ENCODE results near the gene CYP27B1. TPM values are rescaled to one million over a fixed set of nuclear protein-coding genes. Genes with fewer than 3 reads are reported as not detected.

Gene CYP27B1
- total and polyA plus RNA-seq, 9 of the 15 experiments (the other 6 are each of a cell fraction or from before 2014, with no cell fraction given), result 0.18 to 4.2 (median 1.8) TPM

- 80% methylated on average over 7 of the region's 7 CpGs for WGBS (ENCODE audit: insufficient coverage, low coverage, missing lambda C conversion rate)
- TF ChIP-seq ETS2 (tag; IDR thresholded peaks at IDR 0.05; ENCODE audit: borderline replicate concordance, poor library complexity, severe bottlenecking) (no peak), THRB (CRISPR knock-in tag; conservative IDR thresholded peaks at IDR 0.05) (no peak), XRCC5 (IDR thresholded peaks at IDR 0.05; ENCODE audit: low read depth, low read length) (no peak), SLC30A9 (CRISPR knock-in tag; IDR thresholded peaks at IDR 0.05) (no peak), RBFOX2 (IDR thresholded peaks at IDR 0.05; ENCODE audit: low read depth, low read length) (no peak), YBX1 (IDR thresholded peaks at IDR 0.05) (no peak), PBX2 (CRISPR knock-in tag; IDR thresholded peaks at IDR 0.05; ENCODE audit: low read depth) (no peak), PBX2 (tag; conservative IDR thresholded peaks at IDR 0.05; ENCODE audit: low read depth) (no peak), MTA3 (IDR thresholded peaks at IDR 0.05; ENCODE audit: borderline replicate concordance) (no peak), SRSF7 (optimal IDR thresholded peaks at IDR 0.05; ENCODE audit: low read depth, low read length) (no peak), E2F6 (IDR thresholded peaks at IDR 0.05; ENCODE audit: borderline replicate concordance in 1 of 2, extremely low read depth in 1 of 2, insufficient read depth in 1 of 2, insufficient read length in 1 of 2, low read depth in 1 of 2, low read length in 1 of 2, poor library complexity in 1 of 2, severe bottlenecking in 1 of 2) (no peak)
- TF ChIP-seq, protein P1, sequence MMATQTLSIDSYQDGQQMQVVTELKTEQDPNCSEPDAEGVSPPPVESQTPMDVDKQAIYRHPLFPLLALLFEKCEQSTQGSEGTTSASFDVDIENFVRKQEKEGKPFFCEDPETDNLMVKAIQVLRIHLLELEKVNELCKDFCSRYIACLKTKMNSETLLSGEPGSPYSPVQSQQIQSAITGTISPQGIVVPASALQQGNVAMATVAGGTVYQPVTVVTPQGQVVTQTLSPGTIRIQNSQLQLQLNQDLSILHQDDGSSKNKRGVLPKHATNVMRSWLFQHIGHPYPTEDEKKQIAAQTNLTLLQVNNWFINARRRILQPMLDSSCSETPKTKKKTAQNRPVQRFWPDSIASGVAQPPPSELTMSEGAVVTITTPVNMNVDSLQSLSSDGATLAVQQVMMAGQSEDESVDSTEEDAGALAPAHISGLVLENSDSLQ (IDR thresholded peaks at IDR 0.05), result no peak
These were observed 10.5 kb upstream of the CYP27B1 start for GRCh38 chr12:57777367-57777766.

More at GRCh38 chr12:57777367-57777766, 10.5 kb upstream of the CYP27B1 start:
- BruUV-seq (replicated peaks), result no TSS peak
- Histone ChIP-seq H3K4me1 (replicated peaks in 1 of 2; ENCODE audit: control insufficient read depth in 2 of 2, insufficient read depth in 2 of 2, low read length in 2 of 2) (peaks cover 9 to 12% of the 10 kb centered on the region in 2 experiments; a peak in 4 of 5 replicates), H3K9me1 (ENCODE audit: control insufficient read depth, insufficient read depth, low read length) (no peaks in the 10 kb centered on the region), H3K9me3 (replicated peaks; ENCODE audit: control insufficient read depth, insufficient read depth, low read depth, low read length) (no peaks in the 10 kb centered on the region), H3K27me3 (ENCODE audit: control insufficient read depth in 2 of 2, insufficient read depth in 2 of 2, low read length in 2 of 2) (no peaks in the 10 kb centered on the region), H3K4me3 (no peak overlapping the region), H3K27ac (ENCODE audit: extremely low read depth, low read depth, low read length) (no peak overlapping the region), H4K20me1 (replicated peaks; ENCODE audit: control insufficient read depth, insufficient read depth, low read length) (no peaks in the 10 kb centered on the region), H3K36me3 (ENCODE audit: control insufficient read depth, insufficient read depth, low read length) (peaks cover 23% of the 10 kb centered on the region; the same call in 2 of the 3 replicates), H3K4me2 (ENCODE audit: insufficient read depth, low read length) (no peak overlapping the region), H3K79me2 (ENCODE audit: control insufficient read depth, insufficient read depth, low read length) (peaks cover 14% of the 10 kb centered on the region), H2AFZ (ENCODE audit: low read depth, low read length) (no peak overlapping the region), H3K9ac (ENCODE audit: insufficient read depth in 1 of 2, low read depth in 2 of 2, low read length in 2 of 2) (no peak overlapping the region; a peak in 1 of 4 replicates)
- DNase-seq (ENCODE audit: extremely low read depth in 1 of 4, low spot score in 3 of 4), result no peak
- FAIRE-seq, result no peak
- POLR2A ChIA-PET, result no interaction called here
- intact Hi-C loops (cut with micrococcal nuclease) (no loop called here), in situ Hi-C loops (cut with MboI) (no loop called here)
- no peak for ATAC-seq
- CTCF ChIA-PET (ENCODE audit: low intra/inter-chr PET ratio), result interaction anchor here (0.8 kb wide), 1 partner anchor 128 kb away, joined by 6 read pairs; no protein-coding TSS in a partner anchor
